DND-41 (cell line): ENCODE data around the gene OTUB1.
A peak's percentile ranks its signal among the peaks of the same experiment; 100 is the strongest.

Experiments used
- ATAC-seq: fragments of 200-7000 bp; cut with Tn5 transposase; 3 replicates; pipeline ENCODE4 v1.9.1; 2021; ENCODE audit warnings: low read depth; ENCODE audit not compliant: insufficient read depth
- DNase-seq: peaks from one replicate; pipeline ENCODE4 v3.0.0-alpha.2; 2020
- H2AFZ ChIP-seq: 2 replicates; pipeline ENCODE4 v1.6.0; 2012; ENCODE audit warnings: low read depth, low read length
- H3K27ac ChIP-seq: 2 replicates; pipeline ENCODE4 v1.5.1; 2012; ENCODE audit warnings: low read length, inconsistent platforms
- H3K27me3 ChIP-seq: fragments of 200-600 bp; sonication (generic); 2 replicates; pipeline ENCODE4 v1.6.0; 2012; ENCODE audit warnings: low read length, mild to moderate bottlenecking, inconsistent platforms; ENCODE audit not compliant: insufficient read depth, poor library complexity
- H3K36me3 ChIP-seq: 2 replicates; pipeline ENCODE4 v1.5.1; 2012; ENCODE audit warnings: low read length, inconsistent platforms; ENCODE audit not compliant: insufficient read depth
- H3K4me1 ChIP-seq: 2 replicates; pipeline ENCODE4 v1.5.1; 2012; ENCODE audit warnings: mild to moderate bottlenecking, low read length; ENCODE audit not compliant: insufficient read depth
- H3K4me2 ChIP-seq: 2 replicates; pipeline ENCODE4 v1.6.0; 2012; ENCODE audit warnings: mild to moderate bottlenecking, moderate library complexity, low read length, inconsistent platforms; ENCODE audit not compliant: insufficient read depth
- H3K4me3 ChIP-seq, 2 experiments: fragments of 200-600 bp in 1 of 2; shearing (Covaris generic) in 1 of 2; 2 replicates each; pipeline ENCODE4 v1.5.1; 2012 to 2016; ENCODE audit warnings: inconsistent platforms in 2 of 2, low read length in 2 of 2, mild to moderate bottlenecking in 2 of 2, low read depth in 1 of 2, moderate library complexity in 1 of 2
- H3K79me2 ChIP-seq: 2 replicates; pipeline ENCODE4 v1.6.0; 2012; ENCODE audit warnings: low read length, inconsistent platforms; ENCODE audit not compliant: insufficient read depth
- H3K9ac ChIP-seq: 2 replicates; pipeline ENCODE4 v1.6.0; 2012; ENCODE audit warnings: low read depth, mild to moderate bottlenecking, inconsistent platforms, low read length, moderate library complexity
- H3K9me3 ChIP-seq: 2 replicates; pipeline ENCODE4 v1.5.1; 2012; ENCODE audit warnings: low read length, moderate library complexity, mild to moderate bottlenecking, inconsistent platforms; ENCODE audit not compliant: insufficient read depth, severe bottlenecking
- H4K20me1 ChIP-seq: 2 replicates; pipeline ENCODE4 v1.6.0; 2012; ENCODE audit warnings: low read length; ENCODE audit not compliant: insufficient read depth
- EZH2 ChIP-seq: IDR thresholded peaks from 3 replicates; pipeline ENCODE4 v1.6.1; 2012; ENCODE audit warnings: borderline replicate concordance, low read depth, mild to moderate bottlenecking, moderate library complexity, low read length, inconsistent platforms; ENCODE audit not compliant: severe bottlenecking
- TF ChIP-seq, protein P1 (sequence below): IDR thresholded peaks from 2 replicates; pipeline ENCODE4 v1.5.1; 2012; ENCODE audit warnings: borderline replicate concordance, low read length, moderate library complexity, mild to moderate bottlenecking; ENCODE audit not compliant: poor library complexity, severe bottlenecking; ENCODE audit errors: extremely low read depth

Gene OTUB1

DNA sequence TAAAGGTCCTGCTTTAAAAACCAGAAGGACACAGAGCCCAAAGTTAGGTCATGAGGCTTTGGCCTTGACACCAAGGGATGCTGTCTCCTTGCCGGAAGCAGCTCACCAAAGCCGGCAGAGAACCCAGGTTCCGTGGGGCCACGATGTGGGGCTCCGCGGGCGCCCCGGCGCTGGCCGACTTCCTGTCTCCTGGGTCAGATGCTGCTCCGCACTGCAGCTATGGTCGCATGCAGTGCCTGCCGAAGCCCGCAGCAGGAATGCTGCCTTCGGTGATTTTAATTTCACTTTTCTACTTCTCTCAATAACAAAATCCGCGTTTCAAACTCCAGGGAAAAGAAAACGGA lies 454 bp upstream of the OTUB1 start:
- TF ChIP-seq, protein P1, sequence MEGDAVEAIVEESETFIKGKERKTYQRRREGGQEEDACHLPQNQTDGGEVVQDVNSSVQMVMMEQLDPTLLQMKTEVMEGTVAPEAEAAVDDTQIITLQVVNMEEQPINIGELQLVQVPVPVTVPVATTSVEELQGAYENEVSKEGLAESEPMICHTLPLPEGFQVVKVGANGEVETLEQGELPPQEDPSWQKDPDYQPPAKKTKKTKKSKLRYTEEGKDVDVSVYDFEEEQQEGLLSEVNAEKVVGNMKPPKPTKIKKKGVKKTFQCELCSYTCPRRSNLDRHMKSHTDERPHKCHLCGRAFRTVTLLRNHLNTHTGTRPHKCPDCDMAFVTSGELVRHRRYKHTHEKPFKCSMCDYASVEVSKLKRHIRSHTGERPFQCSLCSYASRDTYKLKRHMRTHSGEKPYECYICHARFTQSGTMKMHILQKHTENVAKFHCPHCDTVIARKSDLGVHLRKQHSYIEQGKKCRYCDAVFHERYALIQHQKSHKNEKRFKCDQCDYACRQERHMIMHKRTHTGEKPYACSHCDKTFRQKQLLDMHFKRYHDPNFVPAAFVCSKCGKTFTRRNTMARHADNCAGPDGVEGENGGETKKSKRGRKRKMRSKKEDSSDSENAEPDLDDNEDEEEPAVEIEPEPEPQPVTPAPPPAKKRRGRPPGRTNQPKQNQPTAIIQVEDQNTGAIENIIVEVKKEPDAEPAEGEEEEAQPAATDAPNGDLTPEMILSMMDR, result no peak
- no peak for TF ChIP-seq EZH2
- Histone ChIP-seq H3K27me3 (no peaks in the 10 kb centered on the region), H2AFZ (peak overlapping the region; percentile 90), H3K4me2 (peak overlapping the region; percentile 98), H3K4me3 (peak overlapping the region; percentile 89 to 94), H3K4me1 (peaks cover 40% of the 10 kb centered on the region), H3K79me2 (peaks cover 74% of the 10 kb centered on the region), H3K36me3 (peaks cover 35% of the 10 kb centered on the region), H3K9me3 (no peaks in the 10 kb centered on the region), H3K9ac (peak overlapping the region; percentile 95), H3K27ac (peak overlapping the region; percentile 90), H4K20me1 (peaks cover 30% of the 10 kb centered on the region; the same call in 1 of the 2 replicates)
- ATAC-seq, result peak; percentile 75
- DNase-seq, result peak; percentile 77

DNA sequence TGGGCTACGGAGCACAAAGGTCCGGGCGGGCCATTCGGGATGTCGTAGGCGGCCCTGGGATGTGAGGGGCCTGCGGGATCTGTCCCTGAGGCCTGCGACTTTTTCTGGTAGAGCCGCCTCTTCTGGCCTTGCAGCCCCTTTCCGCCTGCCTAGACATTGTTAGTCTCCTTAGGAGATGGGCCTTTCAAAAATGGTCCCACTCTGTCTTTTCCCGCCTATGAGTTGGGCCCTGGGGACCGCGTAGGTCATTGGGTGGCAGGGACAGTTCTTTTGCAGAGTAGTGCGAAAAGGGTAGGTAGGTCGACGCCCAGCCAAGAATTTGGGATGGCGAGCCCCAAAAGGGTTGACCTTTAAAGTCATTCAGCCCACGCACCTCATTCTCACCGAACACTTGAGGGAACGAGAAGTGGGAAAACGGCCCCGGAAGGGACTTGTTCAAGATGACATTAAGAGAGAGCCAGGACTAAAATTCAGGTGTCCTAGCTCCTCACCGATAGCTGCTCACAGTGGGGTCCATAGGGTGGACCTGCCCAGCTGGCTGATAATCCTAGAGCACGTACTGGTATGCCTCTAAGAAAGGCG lies 785 bp downstream of the OTUB1 start:
- Histone ChIP-seq H2AFZ (peak overlapping the region; percentile 90), H4K20me1 (peaks cover 38% of the 10 kb centered on the region; the same call in 1 of the 2 replicates)
- TF ChIP-seq, protein P1, result no peak
- no peak for TF ChIP-seq EZH2

DNA sequence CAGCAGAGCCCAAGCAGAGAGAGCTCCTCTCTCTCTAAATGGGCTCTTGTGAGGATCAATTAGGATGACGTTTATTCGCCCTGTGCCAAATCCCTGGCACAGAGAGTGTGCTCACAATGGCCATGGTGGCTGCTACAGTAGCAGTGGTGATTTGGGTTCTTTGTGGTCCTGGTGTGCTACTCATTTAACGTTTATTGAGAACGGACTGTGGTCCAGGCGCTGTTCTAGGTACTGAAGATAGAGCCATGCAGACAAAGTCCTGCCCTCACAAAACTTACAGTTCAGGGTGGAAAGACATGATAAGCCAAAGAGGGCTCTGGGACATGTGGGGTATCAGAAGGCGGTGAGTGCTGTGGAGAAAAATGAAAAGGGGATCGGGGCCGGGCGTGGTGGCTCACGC lies 5.3 kb downstream of the OTUB1 start:
- H2AFZ ChIP-seq, result no peak overlapping the region
- peaks cover 75% of the 10 kb centered on the region for H3K36me3 ChIP-seq
- H3K27me3 ChIP-seq, result no peaks in the 10 kb centered on the region
- H3K9me3 ChIP-seq, result no peaks in the 10 kb centered on the region
- H3K9ac ChIP-seq, result no peak overlapping the region
- no peak overlapping the region for H3K27ac ChIP-seq
- H3K4me1 ChIP-seq, result peaks cover 20% of the 10 kb centered on the region
- no peak overlapping the region for H3K4me2 ChIP-seq
- DNase-seq, result no peak
- no peak overlapping the region for H3K4me3 ChIP-seq
- no peak for ATAC-seq
- peaks cover 63% of the 10 kb centered on the region for H3K79me2 ChIP-seq
- no peak for TF ChIP-seq EZH2
- TF ChIP-seq, protein P1, result no peak
- peaks cover 59% of the 10 kb centered on the region for H4K20me1 ChIP-seq

More for the DNA sequence above, 785 bp downstream of the OTUB1 start:
- DNase-seq (no peak), ATAC-seq (no peak)
- H3K9me3 ChIP-seq, result no peaks in the 10 kb centered on the region
- peaks cover 74% of the 10 kb centered on the region for H3K79me2 ChIP-seq
- peak overlapping the region; percentile 95 for H3K9ac ChIP-seq
- no peaks in the 10 kb centered on the region for H3K27me3 ChIP-seq
- H3K4me3 ChIP-seq, result peak overlapping the region; percentile 89 to 94
- H3K27ac ChIP-seq, result peak overlapping the region; percentile 90
- H3K4me1 ChIP-seq, result peaks cover 40% of the 10 kb centered on the region
- peak overlapping the region; percentile 98 for H3K4me2 ChIP-seq
- H3K36me3 ChIP-seq, result peaks cover 44% of the 10 kb centered on the region
